Measurements from ENCODE around the gene ZCCHC3. TPM values are rescaled to one million over a fixed set of nuclear protein-coding genes. Genes with fewer than 3 reads are reported as not detected.

ZCCHC3 gene
- total and polyA plus RNA-seq, 7 donors: 6.0 to 22.1 (median 11.7) TPM

GRCh38 chr20:297925-298775 lies 780 bp downstream of the ZCCHC3 start:
- Histone ChIP-seq H3K36me3 (no peaks in the 10 kb centered on the region), H3K27me3 (no peaks in the 10 kb centered on the region), H3K4me3 (peak overlapping the region; percentile 73 to 95 (median 80)), H3K4me1 (peaks cover 0 to 45% (median 43%) of the 10 kb centered on the region in 4 donors), H3K9me3 (no peaks in the 10 kb centered on the region), H3K27ac (peak overlapping the region; percentile 94 to 98 (median 97))
- DNase-seq: peak; percentile 84
- intact Hi-C loops (cut with DNase I): loop anchor here (1.0 kb wide), 1 partner anchor 26 kb away; no protein-coding TSS in a partner anchor
- TF ChIP-seq EP300 (IDR thresholded peaks at IDR 0.05) (no peak), POLR2AphosphoS5 (IDR thresholded peaks at IDR 0.05) (peak; percentile 25 to 78 (median 56)), CTCF (IDR thresholded peaks at IDR 0.05) (no peak), POLR2A (IDR thresholded peaks at IDR 0.05) (peak in 1 of 2 donors; percentile 8)
- WGBS, 2 donors: 0% methylated on average over 75 of the region's 75 CpGs

GRCh38 chr20:298776-299391 lies 1.5 kb downstream of the ZCCHC3 start:
- H3K9me3 ChIP-seq: no peaks in the 10 kb centered on the region
- peak overlapping the region; percentile 73 to 95 (median 80) for H3K4me3 ChIP-seq
- H3K36me3 ChIP-seq: no peaks in the 10 kb centered on the region
- H3K27ac ChIP-seq: peak overlapping the region; percentile 94 to 98 (median 97)
- no peak for DNase-seq
- WGBS, 2 donors: 7 to 13% methylated on average over 15 of the region's 15 CpGs
- H3K27me3 ChIP-seq: no peaks in the 10 kb centered on the region
- intact Hi-C loops (cut with DNase I): loop anchor here (1.0 kb wide), 1 partner anchor 25 kb away; no protein-coding TSS in a partner anchor
- no peak for TF ChIP-seq POLR2AphosphoS5 (IDR thresholded peaks at IDR 0.05)
- no peak for TF ChIP-seq POLR2A (IDR thresholded peaks at IDR 0.05)
- TF ChIP-seq EP300 (IDR thresholded peaks at IDR 0.05): no peak
- no peak for TF ChIP-seq CTCF (IDR thresholded peaks at IDR 0.05)
- peaks cover 0 to 45% (median 43%) of the 10 kb centered on the region in 4 donors for H3K4me1 ChIP-seq

- WGBS, 2 donors: 50 to 55% methylated on average over 10 of the region's 10 CpGs
- no peak for TF ChIP-seq CTCF (IDR thresholded peaks at IDR 0.05)
- no peak for TF ChIP-seq POLR2A (IDR thresholded peaks at IDR 0.05)
- no peak for TF ChIP-seq POLR2AphosphoS5 (IDR thresholded peaks at IDR 0.05)
- no peak for TF ChIP-seq EP300 (IDR thresholded peaks at IDR 0.05)
- peak overlapping the region in 2 of 4 donors; percentile 82 to 95 for H3K4me3 ChIP-seq
- peak overlapping the region; percentile 30 to 98 (median 70) for H3K27ac ChIP-seq
- peaks cover 0 to 45% (median 43%) of the 10 kb centered on the region in 4 donors for H3K4me1 ChIP-seq
- H3K27me3 ChIP-seq: no peaks in the 10 kb centered on the region
- intact Hi-C loops (cut with DNase I): no loop called here
- no peaks in the 10 kb centered on the region for H3K9me3 ChIP-seq
- no peaks in the 10 kb centered on the region for H3K36me3 ChIP-seq
- DNase-seq: no peak
Measured at GRCh38 chr20:300345-300990, 3.1 kb downstream of the ZCCHC3 start.

GRCh38 chr20:301886-302848 lies 4.8 kb downstream of the ZCCHC3 start:
- 86 to 87% methylated on average over 13 of the region's 13 CpGs for WGBS, 2 donors
- H3K27ac ChIP-seq: peak overlapping the region in 3 of 4 donors; percentile 43 to 98 (median 96)

More at GRCh38 chr20:301886-302848, 4.8 kb downstream of the ZCCHC3 start:
- Histone ChIP-seq H3K27me3 (no peaks in the 10 kb centered on the region), H3K9me3 (no peaks in the 10 kb centered on the region), H3K36me3 (no peaks in the 10 kb centered on the region), H3K4me1 (peaks cover 0 to 34% (median 33%) of the 10 kb centered on the region in 4 donors), H3K4me3 (no peak overlapping the region)
- intact Hi-C loops (cut with DNase I): no loop called here
- no peak for TF ChIP-seq POLR2A (IDR thresholded peaks at IDR 0.05)
- TF ChIP-seq POLR2AphosphoS5 (IDR thresholded peaks at IDR 0.05): no peak
- TF ChIP-seq CTCF (IDR thresholded peaks at IDR 0.05): no peak
- TF ChIP-seq EP300 (IDR thresholded peaks at IDR 0.05): no peak
- DNase-seq: no peak
